HCT116 (cell line): ENCODE measurements around the gene MORN2. TPM values are rescaled to one million over a fixed set of nuclear protein-coding genes. Genes with fewer than 3 reads are reported as not detected.

Source experiments
- ATAC-seq: fragments of 200-7000 bp; cut with Tn5 transposase; 2 replicates; pipeline ENCODE4 v1.9.1; 2020; ENCODE audit warnings: mild to moderate bottlenecking, moderate library complexity
- BruUV-seq: library from RNA; stranded (reverse); fragments of 400-500 nt; replicated peaks from 2 replicates; lab custom pipeline; 2021; lab: Mats Ljungman, UMichigan
- CTCF ChIA-PET: fragments of 300-600 bp; sonication (Branson Sonifier 250); formaldehyde crosslinking; loops from one replicate; lab custom pipeline; 2021; ENCODE audit warnings: antibody characterized with exemption; lab: Charles Lee
- POLR2A ChIA-PET: fragments of 300-600, 350-600 bp; sonication (Branson Sonifier 250); formaldehyde crosslinking; loops from one replicate; lab custom pipeline; 2021; ENCODE audit warnings: antibody characterized with exemption; lab: Charles Lee
- RAD21 ChIA-PET, 2 experiments: fragments of 300-600 bp; sonication (Branson Sonifier 250); formaldehyde crosslinking; loops; one replicate each; lab custom pipeline; 2023; ENCODE audit warnings: low total read pairs in 2 of 2; ENCODE audit not compliant: uncharacterized antibody in 2 of 2, unreplicated experiment in 2 of 2, low non-redundant PET in 1 of 2; lab: Charles Lee
- DNase-seq: peaks from one replicate; pipeline ENCODE4 v3.0.0-alpha.2; 2010; ENCODE audit warnings: low read depth, low spot score
- H2AFZ ChIP-seq: fragments of 200-600 bp; shearing (Covaris generic), sonication (generic); 2 replicates; pipeline ENCODE4 v1.6.1; 2017; ENCODE audit warnings: low read depth, mixed run types, mixed read lengths, antibody characterized with exemption, low read length; ENCODE audit not compliant: poor library complexity, severe bottlenecking
- H3K27ac ChIP-seq: 2 replicates; pipeline ENCODE4 v1.5.1; 2012; ENCODE audit warnings: low read depth, low read length
- H3K27me3 ChIP-seq: fragments of 200-600 bp; sonication (generic); 2 replicates; pipeline ENCODE4 v1.6.1; 2016; ENCODE audit warnings: mixed run types, low read length, mixed read lengths; ENCODE audit not compliant: insufficient read depth
- H3K36me3 ChIP-seq, 2 experiments: fragments of 200-500 bp in 1 of 2; fragments of 200-600 bp in 1 of 2; sonication (Bioruptor generic) in 1 of 2; sonication (generic) in 1 of 2; 2 replicates each; pipeline versions ENCODE4 v1.5.1 to v1.6.1; 2014 to 2016; ENCODE audit warnings: low read length in 2 of 2, inconsistent platforms in 1 of 2, mixed read lengths in 1 of 2, mixed run types in 1 of 2; ENCODE audit not compliant: insufficient read depth in 2 of 2, control insufficient read depth in 1 of 2
- H3K4me1 ChIP-seq, 2 experiments: fragments of 200-600 bp in 1 of 2; sonication (generic) in 1 of 2; 2 replicates each; pipeline versions ENCODE4 v1.5.1 to v1.6.1; 2012 to 2017; ENCODE audit warnings: low read length in 2 of 2, inconsistent platforms in 1 of 2, mild to moderate bottlenecking in 1 of 2, mixed read lengths in 1 of 2, mixed run types in 1 of 2, moderate library complexity in 1 of 2; ENCODE audit not compliant: insufficient read depth in 2 of 2, control insufficient read depth in 1 of 2
- H3K4me2 ChIP-seq: fragments of 200-600 bp; sonication (generic); 2 replicates; pipeline ENCODE4 v1.6.1; 2017; ENCODE audit warnings: mixed run types, low read length, mixed read lengths
- H3K4me3 ChIP-seq, 2 experiments: fragments of 200-600 bp in 1 of 2; sonication (generic) in 1 of 2; replicated peaks in 1 of 2; 2 replicates each; pipeline ENCODE4 v1.5.1; 2011 to 2016; ENCODE audit warnings: low read length in 2 of 2, control low read depth in 1 of 2, low read depth in 1 of 2, mild to moderate bottlenecking in 1 of 2, mixed read lengths in 1 of 2, mixed run types in 1 of 2
- H3K79me2 ChIP-seq: fragments of 200-600 bp; sonication (generic); 2 replicates; pipeline ENCODE4 v1.6.1; 2017; ENCODE audit warnings: mild to moderate bottlenecking, mixed run types, low read length, moderate library complexity, mixed read lengths; ENCODE audit not compliant: insufficient read depth
- H3K9ac ChIP-seq: fragments of 200-600 bp; sonication (generic); 2 replicates; pipeline ENCODE4 v1.6.1; 2016; ENCODE audit warnings: low read length, mixed read lengths
- H3K9me2 ChIP-seq: fragments of 200-600 bp; sonication (generic), shearing (Covaris generic); 2 replicates; pipeline ENCODE4 v1.6.1; 2017; ENCODE audit warnings: mixed run types, mild to moderate bottlenecking, moderate library complexity; ENCODE audit not compliant: insufficient read depth
- H3K9me3 ChIP-seq, 2 experiments: fragments of 200-500 bp in 1 of 2; fragments of 200-600 bp in 1 of 2; sonication (Bioruptor generic) in 1 of 2; sonication (generic) in 1 of 2; 2 replicates each; pipeline ENCODE4 v1.6.1; 2014 to 2017; ENCODE audit warnings: low read length in 2 of 2, mixed read lengths in 2 of 2, inconsistent platforms in 1 of 2, low read depth in 1 of 2, mild to moderate bottlenecking in 1 of 2, mixed run types in 1 of 2, moderate library complexity in 1 of 2; ENCODE audit not compliant: control insufficient read depth in 1 of 2, insufficient read depth in 1 of 2
- H4K20me1 ChIP-seq: fragments of 200-600 bp; sonication (generic), shearing (Covaris generic); 2 replicates; pipeline ENCODE4 v1.6.1; 2017; ENCODE audit warnings: mixed run types, mild to moderate bottlenecking, moderate library complexity; ENCODE audit not compliant: insufficient read depth
- CBX3 ChIP-seq: IDR thresholded peaks from 2 replicates; pipeline ENCODE4 v1.6.1; 2012; ENCODE audit warnings: low read depth
- CEBPB ChIP-seq: IDR thresholded peaks from 2 replicates; pipeline ENCODE4 v1.6.1; 2012; ENCODE audit warnings: low read depth
- CTCF ChIP-seq, 3 experiments: fragments of 200-600 bp in 1 of 3; sonication (generic) in 1 of 3; IDR thresholded peaks in 2 of 3; conservative IDR thresholded peaks in 1 of 3; 2 replicates each; pipeline ENCODE4 v1.5.1; 2012 to 2017; ENCODE audit warnings: low read depth in 2 of 3, low read length in 2 of 3, antibody characterized with exemption in 1 of 3, borderline replicate concordance in 1 of 3, control low read depth in 1 of 3, mild to moderate bottlenecking in 1 of 3, mixed read lengths in 1 of 3, mixed run types in 1 of 3, moderate library complexity in 1 of 3; ENCODE audit not compliant: insufficient read depth in 1 of 3
- EGR1 ChIP-seq: IDR thresholded peaks from 2 replicates; pipeline ENCODE4 v1.6.1; 2012; ENCODE audit warnings: low read depth
- ELF1 ChIP-seq: IDR thresholded peaks from 2 replicates; pipeline ENCODE4 v1.6.1; 2012; ENCODE audit warnings: low read depth, borderline replicate concordance
- EZH2 ChIP-seq: fragments of 200-600 bp; sonication (generic); IDR thresholded peaks from 2 replicates; pipeline ENCODE4 v1.6.1; 2017; ENCODE audit warnings: antibody characterized with exemption, mixed run types
- EZH2phosphoT487 ChIP-seq: fragments of 200-600 bp; IDR thresholded peaks from 2 replicates; pipeline ENCODE4 v1.6.1; 2018; ENCODE audit warnings: antibody characterized with exemption, borderline replicate concordance
- FOSL1 ChIP-seq: IDR thresholded peaks from 2 replicates; pipeline ENCODE4 v1.6.1; 2012; ENCODE audit warnings: low read depth
- JUND ChIP-seq: IDR thresholded peaks from 2 replicates; pipeline ENCODE4 v1.6.1; 2012
- POLR2A ChIP-seq: IDR thresholded peaks from 2 replicates; pipeline ENCODE4 v1.7.0; 2011; ENCODE audit warnings: borderline replicate concordance; ENCODE audit not compliant: insufficient read depth, insufficient read length; ENCODE audit errors: extremely low read depth
- RAD21 ChIP-seq: IDR thresholded peaks from 2 replicates; pipeline ENCODE4 v1.6.1; 2012; ENCODE audit warnings: low read depth, mild to moderate bottlenecking
- REST ChIP-seq: IDR thresholded peaks from 2 replicates; pipeline ENCODE4 v1.6.1; 2012; ENCODE audit warnings: low read depth
- SIN3A ChIP-seq: IDR thresholded peaks from 2 replicates; pipeline ENCODE4 v1.6.1; 2012; ENCODE audit warnings: low read depth
- SP1 ChIP-seq: IDR thresholded peaks from 2 replicates; pipeline ENCODE4 v1.6.1; 2012; ENCODE audit warnings: low read depth
- SRF ChIP-seq: IDR thresholded peaks from 2 replicates; pipeline ENCODE4 v1.6.1; 2012; ENCODE audit warnings: low read depth
- TCF7L2 ChIP-seq: IDR thresholded peaks from 2 replicates; pipeline ENCODE4 v1.7.0; 2011; ENCODE audit warnings: borderline replicate concordance, inconsistent platforms; ENCODE audit not compliant: insufficient read depth, insufficient read length; ENCODE audit errors: extremely low read depth
- YY1 ChIP-seq: IDR thresholded peaks from 2 replicates; pipeline ENCODE4 v1.6.1; 2011; ENCODE audit warnings: low read length, low read depth, moderate library complexity, mild to moderate bottlenecking; ENCODE audit not compliant: insufficient replicate concordance; ENCODE audit errors: extremely low read depth
- ZBTB33 ChIP-seq: IDR thresholded peaks from 2 replicates; pipeline ENCODE4 v1.6.1; 2011; ENCODE audit warnings: mild to moderate bottlenecking, low read length, moderate library complexity; ENCODE audit not compliant: insufficient replicate concordance; ENCODE audit errors: extremely low read depth
- ZFX ChIP-seq: fragments of 450-650 bp; IDR thresholded peaks from 2 replicates; pipeline ENCODE4 v1.6.1; 2017
- ZNF274 ChIP-seq: fragments of 200-500 bp; sonication (Bioruptor generic); IDR thresholded peaks from 2 replicates; pipeline ENCODE4 v1.6.1; 2014; ENCODE audit warnings: mild to moderate bottlenecking, low read depth, low read length, inconsistent platforms
- intact Hi-C: fragments of 100-400 bp; cut with micrococcal nuclease; formaldehyde crosslinking; loops from 2 replicates; pipeline ENCODE4 v1.10.0; 2022
- total RNA-seq: library from RNA; stranded (reverse); gene quantifications from one replicate; pipeline ENCODE4 v1.2.1, GENCODE V29; 2021; ENCODE audit not compliant: unreplicated experiment

The MORN2 gene
- total RNA-seq, 1 experiment from 2014 or later, result 11.9 TPM

- Histone ChIP-seq H3K9ac (no peak overlapping the region), H4K20me1 (no peaks in the 10 kb centered on the region), H3K9me2 (no peaks in the 10 kb centered on the region), H3K4me2 (no peak overlapping the region), H3K27ac (no peak overlapping the region), H3K79me2 (no peaks in the 10 kb centered on the region), H3K27me3 (no peaks in the 10 kb centered on the region), H3K36me3 (no peaks in the 10 kb centered on the region), H3K4me1 (peaks cover 0 to 6% of the 10 kb centered on the region in 2 experiments; a peak in 1 of 4 replicates), H2AFZ (no peak overlapping the region), H3K4me3 (no peak overlapping the region), H3K9me3 (no peaks in the 10 kb centered on the region)
- ATAC-seq (no peak), DNase-seq (no peak)
- intact Hi-C loops, result no loop called here
- ChIA-PET POLR2A (no interaction called here), RAD21 (no interaction called here), CTCF (interaction anchor here (0.7 to 1.6 kb wide), 2 partner anchors 38 to 319 kb away, joined by 3 to 6 read pairs; no protein-coding TSS in a partner anchor)
- BruUV-seq, result no TSS peak
- TF ChIP-seq ZFX (no peak), SP1 (no peak), EGR1 (no peak), CBX3 (no peak), EZH2 (no peak), ZNF274 (no peak), CEBPB (no peak), FOSL1 (no peak), JUND (no peak), REST (no peak), SIN3A (no peak), POLR2A (no peak), ZBTB33 (no peak), EZH2phosphoT487 (no peak), CTCF (IDR thresholded peaks at IDR 0.05 in 2 of 3, conservative IDR thresholded peaks at IDR 0.05 in 1 of 3; ENCODE audit: borderline replicate concordance in 1 of 3, insufficient read depth in 1 of 3, low read depth in 2 of 3, low read length in 2 of 3) (no peak), TCF7L2 (no peak), YY1 (no peak), SRF (no peak), ELF1 (no peak), RAD21 (no peak)
These were observed 34.1 kb downstream of the MORN2 start for GRCh38 chr2:38909872-38910271.
